ENCODE data around the gene IGFN1. TPM values are rescaled to one million over a fixed set of nuclear protein-coding genes. Genes with fewer than 3 reads are reported as not detected.

The IGFN1 gene
- total and polyA plus RNA-seq, 7 donors, result under 0.01 to 0.55 (median 0.14) TPM; not detected in 3

GRCh38 chr1:201145816-201146215 is 44.8 kb upstream of the IGFN1 start:
- peaks cover 27 to 100% (median 56%) of the 10 kb centered on the region in 4 donors for H3K36me3 ChIP-seq
- TF ChIP-seq EP300 (IDR thresholded peaks at IDR 0.05) (no peak), CTCF (IDR thresholded peaks at IDR 0.05) (no peak), POLR2AphosphoS5 (IDR thresholded peaks at IDR 0.05) (no peak), POLR2A (IDR thresholded peaks at IDR 0.05) (no peak)
- no peaks in the 10 kb centered on the region for H3K9me3 ChIP-seq
- no peak overlapping the region for H3K4me3 ChIP-seq
- no peaks in the 10 kb centered on the region for H3K4me1 ChIP-seq
- H3K27ac ChIP-seq, result no peak overlapping the region
- intact Hi-C loops (cut with DNase I), result no loop called here
- WGBS, 2 donors, result 86 to 98% methylated on average over 7 of the region's 7 CpGs
- DNase-seq, result no peak
- no peaks in the 10 kb centered on the region for H3K27me3 ChIP-seq

GRCh38 chr1:201146626-201147390 is 43.8 kb upstream of the IGFN1 start:
- Histone ChIP-seq H3K27ac (no peak overlapping the region), H3K9me3 (no peaks in the 10 kb centered on the region), H3K4me1 (no peaks in the 10 kb centered on the region), H3K4me3 (no peak overlapping the region), H3K27me3 (no peaks in the 10 kb centered on the region), H3K36me3 (peaks cover 33 to 100% (median 50%) of the 10 kb centered on the region in 4 donors)
- intact Hi-C loops (cut with DNase I), result no loop called here
- no peak for DNase-seq
- TF ChIP-seq EP300 (IDR thresholded peaks at IDR 0.05) (no peak), POLR2A (IDR thresholded peaks at IDR 0.05) (no peak), POLR2AphosphoS5 (IDR thresholded peaks at IDR 0.05) (no peak), CTCF (IDR thresholded peaks at IDR 0.05) (no peak)
- WGBS, 2 donors, result 89 to 93% methylated on average over 17 of the region's 17 CpGs

- Histone ChIP-seq H3K27me3 (no peaks in the 10 kb centered on the region), H3K27ac (no peak overlapping the region), H3K36me3 (peaks cover 32 to 94% (median 45%) of the 10 kb centered on the region in 4 donors), H3K4me3 (no peak overlapping the region), H3K4me1 (peaks cover 0 to 2% (median 0%) of the 10 kb centered on the region in 4 donors), H3K9me3 (no peaks in the 10 kb centered on the region)
- TF ChIP-seq EP300 (IDR thresholded peaks at IDR 0.05), result no peak
- no peak for TF ChIP-seq POLR2A (IDR thresholded peaks at IDR 0.05)
- no peak for TF ChIP-seq CTCF (IDR thresholded peaks at IDR 0.05)
- no peak for TF ChIP-seq POLR2AphosphoS5 (IDR thresholded peaks at IDR 0.05)
- no peak for DNase-seq
- intact Hi-C loops (cut with DNase I), result no loop called here
- WGBS, 2 donors, result 84 to 92% methylated on average over 13 of the region's 13 CpGs
Measured at GRCh38 chr1:201147396-201148015, 43.1 kb upstream of the IGFN1 start.

- DNase-seq, result no peak
Measured at GRCh38 chr1:201149400-201149799, 41.2 kb upstream of the IGFN1 start.

More at GRCh38 chr1:201149400-201149799, 41.2 kb upstream of the IGFN1 start:
- Histone ChIP-seq H3K36me3 (peaks cover 19 to 75% (median 32%) of the 10 kb centered on the region in 4 donors), H3K4me1 (peaks cover 0 to 16% (median 10%) of the 10 kb centered on the region in 4 donors), H3K27me3 (no peaks in the 10 kb centered on the region), H3K9me3 (no peaks in the 10 kb centered on the region), H3K27ac (no peak overlapping the region), H3K4me3 (no peak overlapping the region)
- 44 to 72% methylated on average over 4 of the region's 4 CpGs for WGBS, 2 donors
- intact Hi-C loops (cut with DNase I), result no loop called here
- TF ChIP-seq EP300 (IDR thresholded peaks at IDR 0.05), result no peak
